A673 (cell line): Measurements from ENCODE around the gene GALNT10.

Experiments used
- EZH2 ChIP-seq: fragments of 200-600 bp; sonication (generic); IDR thresholded peaks from 2 replicates; pipeline ENCODE4 v1.6.1; 2017; ENCODE audit warnings: borderline replicate concordance, low read depth, mild to moderate bottlenecking, mixed read lengths, antibody characterized with exemption, low read length; ENCODE audit not compliant: poor library complexity, severe bottlenecking
- TF ChIP-seq, protein P1 (sequence below): fragments of 300-800, 200-600 bp; sonication (generic); conservative IDR thresholded peaks from 2 replicates; pipeline ENCODE4 v1.5.1; 2017; ENCODE audit warnings: low read depth, mild to moderate bottlenecking, antibody characterized with exemption, low read length, moderate library complexity, mixed read lengths

GRCh38 chr5:154147666-154148065 lies 42.9 kb upstream of the GALNT10 start:
- no peak for TF ChIP-seq EZH2
- TF ChIP-seq, protein P1, sequence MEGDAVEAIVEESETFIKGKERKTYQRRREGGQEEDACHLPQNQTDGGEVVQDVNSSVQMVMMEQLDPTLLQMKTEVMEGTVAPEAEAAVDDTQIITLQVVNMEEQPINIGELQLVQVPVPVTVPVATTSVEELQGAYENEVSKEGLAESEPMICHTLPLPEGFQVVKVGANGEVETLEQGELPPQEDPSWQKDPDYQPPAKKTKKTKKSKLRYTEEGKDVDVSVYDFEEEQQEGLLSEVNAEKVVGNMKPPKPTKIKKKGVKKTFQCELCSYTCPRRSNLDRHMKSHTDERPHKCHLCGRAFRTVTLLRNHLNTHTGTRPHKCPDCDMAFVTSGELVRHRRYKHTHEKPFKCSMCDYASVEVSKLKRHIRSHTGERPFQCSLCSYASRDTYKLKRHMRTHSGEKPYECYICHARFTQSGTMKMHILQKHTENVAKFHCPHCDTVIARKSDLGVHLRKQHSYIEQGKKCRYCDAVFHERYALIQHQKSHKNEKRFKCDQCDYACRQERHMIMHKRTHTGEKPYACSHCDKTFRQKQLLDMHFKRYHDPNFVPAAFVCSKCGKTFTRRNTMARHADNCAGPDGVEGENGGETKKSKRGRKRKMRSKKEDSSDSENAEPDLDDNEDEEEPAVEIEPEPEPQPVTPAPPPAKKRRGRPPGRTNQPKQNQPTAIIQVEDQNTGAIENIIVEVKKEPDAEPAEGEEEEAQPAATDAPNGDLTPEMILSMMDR: no peak
